ENCODE measurements around the gene LNPK. TPM values are rescaled to one million over a fixed set of nuclear protein-coding genes. Genes with fewer than 3 reads are reported as not detected.
"Not testable (repeated sequence)": the region's sequence is repeated elsewhere in the genome, so short reads cannot be mapped to it uniquely, and the experiment has no call there.

The LNPK gene
- total RNA-seq, 1 experiment from 2014 or later: 31.1 TPM

DNA sequence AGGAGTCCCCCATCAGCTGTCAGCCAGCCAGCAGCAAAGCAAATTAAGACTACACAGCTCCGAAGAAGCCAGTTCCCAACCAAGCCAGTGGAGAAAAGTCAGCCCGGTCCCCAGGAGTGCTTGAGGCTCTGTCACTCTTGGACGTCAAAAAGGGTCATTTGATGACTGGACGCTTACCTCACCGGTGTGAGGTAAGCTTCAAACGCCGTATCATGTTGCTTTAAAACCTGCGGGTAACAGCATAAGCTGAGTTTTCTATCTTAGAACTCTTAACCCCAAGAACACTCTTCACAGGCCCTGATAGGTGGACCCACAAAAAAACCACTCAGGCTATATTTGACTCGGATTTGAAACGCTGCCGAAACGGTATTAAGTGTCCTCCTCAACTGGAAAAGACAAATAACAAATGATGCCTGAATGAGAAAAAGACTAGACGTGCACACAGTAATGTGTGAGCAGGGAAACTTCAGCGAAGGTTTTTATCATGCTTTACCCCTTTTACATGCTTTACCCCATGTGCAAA, 682 bp upstream of the LNPK start:
- Mint-ChIP-seq H3K36me3 (ENCODE audit: insufficient read depth, unreplicated experiment) (peaks cover 19% of the 10 kb centered on the region), H3K4me1 (ENCODE audit: low read depth, unreplicated experiment) (peaks cover 30% of the 10 kb centered on the region), H3K4me3 (ENCODE audit: low read depth, unreplicated experiment) (peak overlapping the region; percentile 93), H3K27ac (ENCODE audit: unreplicated experiment) (peak overlapping the region; percentile 76), H3K27me3 (ENCODE audit: unreplicated experiment) (no peaks in the 10 kb centered on the region), H3K9me3 (ENCODE audit: low read depth, unreplicated experiment) (no peaks in the 10 kb centered on the region)
- peak; percentile 11 for DNase-seq
- BruUV-seq (replicated peaks): TSS peak; percentile 51
- intact Hi-C loops (cut with micrococcal nuclease; ENCODE audit: unreplicated experiment): loop anchor here (5.0 kb wide), 2 partner anchors 35 to 95 kb away; partner anchors contain the start of gene HOXD12
- TF ChIP-seq, protein P1, sequence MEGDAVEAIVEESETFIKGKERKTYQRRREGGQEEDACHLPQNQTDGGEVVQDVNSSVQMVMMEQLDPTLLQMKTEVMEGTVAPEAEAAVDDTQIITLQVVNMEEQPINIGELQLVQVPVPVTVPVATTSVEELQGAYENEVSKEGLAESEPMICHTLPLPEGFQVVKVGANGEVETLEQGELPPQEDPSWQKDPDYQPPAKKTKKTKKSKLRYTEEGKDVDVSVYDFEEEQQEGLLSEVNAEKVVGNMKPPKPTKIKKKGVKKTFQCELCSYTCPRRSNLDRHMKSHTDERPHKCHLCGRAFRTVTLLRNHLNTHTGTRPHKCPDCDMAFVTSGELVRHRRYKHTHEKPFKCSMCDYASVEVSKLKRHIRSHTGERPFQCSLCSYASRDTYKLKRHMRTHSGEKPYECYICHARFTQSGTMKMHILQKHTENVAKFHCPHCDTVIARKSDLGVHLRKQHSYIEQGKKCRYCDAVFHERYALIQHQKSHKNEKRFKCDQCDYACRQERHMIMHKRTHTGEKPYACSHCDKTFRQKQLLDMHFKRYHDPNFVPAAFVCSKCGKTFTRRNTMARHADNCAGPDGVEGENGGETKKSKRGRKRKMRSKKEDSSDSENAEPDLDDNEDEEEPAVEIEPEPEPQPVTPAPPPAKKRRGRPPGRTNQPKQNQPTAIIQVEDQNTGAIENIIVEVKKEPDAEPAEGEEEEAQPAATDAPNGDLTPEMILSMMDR (IDR thresholded peaks at IDR 0.05; ENCODE audit: unreplicated experiment): no peak
- CTCF ChIA-PET: no interaction called here

DNA sequence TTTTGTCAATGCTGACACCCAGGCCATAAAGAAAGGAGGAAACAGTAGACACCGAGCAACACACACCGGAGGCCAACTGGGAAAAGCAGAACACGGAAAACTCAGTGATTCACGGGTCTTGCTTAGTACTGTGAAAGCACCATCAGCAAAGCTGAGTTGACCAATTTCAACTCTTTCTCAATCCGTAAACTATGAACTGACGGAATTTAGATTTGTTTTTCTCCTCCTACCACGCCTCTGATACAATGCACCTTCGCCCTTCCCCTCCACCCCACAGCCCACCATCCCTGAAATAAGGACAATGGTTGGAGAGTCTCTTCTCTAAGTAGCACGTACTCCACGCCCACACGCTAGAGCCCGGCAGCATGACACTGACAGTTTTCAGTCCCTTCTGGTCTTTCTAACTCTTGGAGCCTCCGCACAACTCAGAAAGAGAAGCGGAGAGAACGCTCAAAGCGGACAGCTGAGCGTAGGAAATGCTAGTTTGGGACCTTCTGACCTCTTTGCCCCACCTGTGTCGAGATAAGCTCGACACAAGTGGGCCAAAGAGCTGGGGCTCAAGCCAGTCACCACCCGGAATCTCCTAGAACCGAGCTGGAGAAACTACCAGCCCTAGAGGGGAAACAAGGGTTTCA, 669 bp downstream of the LNPK start:
- CTCF ChIA-PET: interaction anchor here (0.5 to 1.1 kb wide), 3 partner anchors 96 to 852 kb away, joined by 3 to 7 read pairs (median 4); no protein-coding TSS in a partner anchor
- Mint-ChIP-seq H3K4me3 (ENCODE audit: low read depth, unreplicated experiment) (peak overlapping the region; percentile 93), H3K9me3 (ENCODE audit: low read depth, unreplicated experiment) (no peaks in the 10 kb centered on the region), H3K27me3 (ENCODE audit: unreplicated experiment) (no peaks in the 10 kb centered on the region), H3K4me1 (ENCODE audit: low read depth, unreplicated experiment) (peaks cover 30% of the 10 kb centered on the region), H3K27ac (ENCODE audit: unreplicated experiment) (peak overlapping the region; percentile 76), H3K36me3 (ENCODE audit: insufficient read depth, unreplicated experiment) (peaks cover 19% of the 10 kb centered on the region)
- peak; percentile 8 for DNase-seq
- BruUV-seq (replicated peaks): no TSS peak
- TF ChIP-seq, protein P1 (IDR thresholded peaks at IDR 0.05; ENCODE audit: unreplicated experiment): no peak
- intact Hi-C loops (cut with micrococcal nuclease; ENCODE audit: unreplicated experiment): loop anchor here (5.0 kb wide), 2 partner anchors 34 to 96 kb away; partner anchors contain the start of gene HOXD12

DNA sequence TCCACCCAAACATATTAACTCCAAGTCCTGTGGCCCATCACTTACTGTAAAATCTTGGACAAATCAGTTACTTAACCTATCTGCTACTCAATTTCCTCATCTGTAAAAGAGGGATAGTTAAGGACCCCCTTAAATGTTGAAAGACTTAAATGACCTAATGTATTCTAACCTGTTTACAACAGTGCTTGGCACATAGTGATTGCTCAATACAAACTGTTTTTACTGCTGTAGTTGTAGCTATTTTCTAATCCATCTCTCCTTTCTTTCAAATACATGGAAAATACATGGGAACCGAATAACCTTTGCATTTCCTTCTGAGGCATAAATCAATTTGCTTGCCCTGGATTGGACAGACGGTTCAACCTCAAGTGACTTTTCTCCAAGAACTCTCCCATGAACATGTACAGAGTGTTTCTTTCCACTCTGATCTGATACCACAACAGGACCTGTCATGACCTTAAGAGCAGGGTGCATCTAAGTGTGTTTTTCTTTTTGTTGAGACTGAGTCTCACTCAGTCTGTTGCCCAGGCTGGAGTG, 2.7 kb downstream of the LNPK start:
- Mint-ChIP-seq H3K36me3 (ENCODE audit: insufficient read depth, unreplicated experiment) (peaks cover 19% of the 10 kb centered on the region), H3K4me3 (ENCODE audit: low read depth, unreplicated experiment) (no peak overlapping the region), H3K4me1 (ENCODE audit: low read depth, unreplicated experiment) (peaks cover 30% of the 10 kb centered on the region), H3K9me3 (ENCODE audit: low read depth, unreplicated experiment) (no peaks in the 10 kb centered on the region), H3K27ac (ENCODE audit: unreplicated experiment) (no peak overlapping the region), H3K27me3 (ENCODE audit: unreplicated experiment) (no peaks in the 10 kb centered on the region)
- TF ChIP-seq, protein P1 (IDR thresholded peaks at IDR 0.05; ENCODE audit: unreplicated experiment): no peak
- DNase-seq: no peak
- no TSS peak for BruUV-seq (replicated peaks)
- CTCF ChIA-PET: no interaction called here
- intact Hi-C loops (cut with micrococcal nuclease; ENCODE audit: unreplicated experiment): no loop called here

DNA sequence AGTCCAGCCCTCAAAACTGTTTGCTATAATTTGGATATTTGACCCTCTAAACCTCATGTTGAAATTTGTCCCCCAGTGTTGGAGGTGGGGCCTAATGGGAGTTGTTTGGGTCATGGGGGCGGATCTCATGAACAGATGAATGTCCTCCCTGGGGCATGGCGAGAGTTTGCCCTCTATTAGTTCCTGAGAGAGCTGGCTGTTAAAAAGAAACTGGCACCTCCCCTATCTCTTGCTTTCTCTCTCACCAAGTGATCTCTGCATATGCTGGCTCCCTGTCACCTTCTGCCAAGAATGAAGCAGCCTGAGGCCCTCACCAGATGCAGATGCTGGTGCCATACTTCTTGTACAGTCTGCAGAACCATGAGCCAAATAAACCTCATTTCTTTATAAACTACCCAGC, 12.0 kb downstream of the LNPK start:
- intact Hi-C loops (cut with micrococcal nuclease; ENCODE audit: unreplicated experiment): no loop called here
- H3K36me3 Mint-ChIP-seq (ENCODE audit: insufficient read depth, unreplicated experiment): no peaks in the 10 kb centered on the region
- DNase-seq: no peak
- no peak overlapping the region for H3K4me3 Mint-ChIP-seq (ENCODE audit: low read depth, unreplicated experiment)
- H3K27me3 Mint-ChIP-seq (ENCODE audit: unreplicated experiment): no peaks in the 10 kb centered on the region
- H3K27ac Mint-ChIP-seq (ENCODE audit: unreplicated experiment): no peak overlapping the region
- no peaks in the 10 kb centered on the region for H3K9me3 Mint-ChIP-seq (ENCODE audit: low read depth, unreplicated experiment)
- BruUV-seq (replicated peaks): no TSS peak
- CTCF ChIA-PET: no interaction called here
- H3K4me1 Mint-ChIP-seq (ENCODE audit: low read depth, unreplicated experiment): no peaks in the 10 kb centered on the region
- TF ChIP-seq, protein P1 (IDR thresholded peaks at IDR 0.05; ENCODE audit: unreplicated experiment): no peak

DNA sequence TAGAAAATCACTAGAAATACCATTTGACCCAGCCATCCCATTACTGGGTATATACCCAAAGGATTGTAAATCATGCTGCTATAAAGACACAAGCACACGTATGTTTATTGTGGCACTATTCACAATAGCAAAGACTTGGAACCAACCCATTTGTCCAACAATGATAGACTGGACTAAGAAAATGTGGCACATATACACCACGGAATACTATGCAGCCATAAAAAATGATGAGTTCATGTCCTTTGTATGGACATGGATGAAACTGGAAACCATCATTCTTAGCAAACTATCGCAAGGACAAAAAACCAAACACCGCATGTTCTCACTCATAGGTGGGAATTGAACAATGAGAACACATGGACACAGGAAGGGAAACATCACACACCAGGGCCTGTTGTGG, 14.9 kb downstream of the LNPK start:
- BruUV-seq (replicated peaks); intact Hi-C loops (cut with micrococcal nuclease; ENCODE audit: unreplicated experiment); H3K27me3 Mint-ChIP-seq (ENCODE audit: unreplicated experiment); H3K4me3 Mint-ChIP-seq (ENCODE audit: low read depth, unreplicated experiment); H3K4me1 Mint-ChIP-seq (ENCODE audit: low read depth, unreplicated experiment); DNase-seq; H3K9me3 Mint-ChIP-seq (ENCODE audit: low read depth, unreplicated experiment); H3K36me3 Mint-ChIP-seq (ENCODE audit: insufficient read depth, unreplicated experiment); H3K27ac Mint-ChIP-seq (ENCODE audit: unreplicated experiment); CTCF ChIA-PET: not testable (repeated sequence)
